PC-3 (cell line): ENCODE measurements around the gene LONRF3.

ENCODE experiments used
- EZH2 ChIP-seq: fragments of 300-600 bp; sonication (generic); IDR thresholded peaks from one replicate; pipeline ENCODE4 v1.6.1; 2017; ENCODE audit warnings: antibody characterized with exemption, mild to moderate bottlenecking, low read length; ENCODE audit not compliant: unreplicated experiment
- EZH2phosphoT487 ChIP-seq: fragments of 300-600 bp; sonication (generic); IDR thresholded peaks from 2 replicates; pipeline ENCODE4 v1.6.1; 2018; ENCODE audit warnings: mild to moderate bottlenecking, antibody characterized with exemption, low read length, borderline replicate concordance
- TF ChIP-seq, protein P1 (sequence below): fragments of 300-600 bp; sonication (generic); conservative IDR thresholded peaks from 2 replicates; pipeline ENCODE4 v1.5.1; 2017; ENCODE audit warnings: antibody characterized with exemption, low read depth, mild to moderate bottlenecking, low read length

DNA sequence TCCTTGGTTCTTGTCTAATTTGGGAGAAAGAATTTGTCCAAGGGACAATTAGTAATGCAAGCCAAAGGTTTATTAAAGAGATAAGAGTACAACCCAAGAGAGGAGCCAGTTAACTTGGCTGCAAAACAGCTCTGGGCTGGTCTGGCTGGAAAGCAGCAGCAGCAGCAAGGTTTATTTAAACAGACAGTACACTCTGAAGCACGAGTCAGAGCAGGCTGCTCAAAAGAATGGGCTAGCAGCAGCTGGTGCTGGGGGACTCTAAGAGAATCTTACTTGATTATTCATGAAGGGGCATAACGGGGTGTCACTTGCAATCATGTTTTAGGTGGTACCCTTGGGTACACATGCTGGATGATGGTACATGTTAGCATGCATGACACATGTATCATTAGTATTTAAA lies 81.3 kb downstream of the LONRF3 start:
- TF ChIP-seq, protein P1, sequence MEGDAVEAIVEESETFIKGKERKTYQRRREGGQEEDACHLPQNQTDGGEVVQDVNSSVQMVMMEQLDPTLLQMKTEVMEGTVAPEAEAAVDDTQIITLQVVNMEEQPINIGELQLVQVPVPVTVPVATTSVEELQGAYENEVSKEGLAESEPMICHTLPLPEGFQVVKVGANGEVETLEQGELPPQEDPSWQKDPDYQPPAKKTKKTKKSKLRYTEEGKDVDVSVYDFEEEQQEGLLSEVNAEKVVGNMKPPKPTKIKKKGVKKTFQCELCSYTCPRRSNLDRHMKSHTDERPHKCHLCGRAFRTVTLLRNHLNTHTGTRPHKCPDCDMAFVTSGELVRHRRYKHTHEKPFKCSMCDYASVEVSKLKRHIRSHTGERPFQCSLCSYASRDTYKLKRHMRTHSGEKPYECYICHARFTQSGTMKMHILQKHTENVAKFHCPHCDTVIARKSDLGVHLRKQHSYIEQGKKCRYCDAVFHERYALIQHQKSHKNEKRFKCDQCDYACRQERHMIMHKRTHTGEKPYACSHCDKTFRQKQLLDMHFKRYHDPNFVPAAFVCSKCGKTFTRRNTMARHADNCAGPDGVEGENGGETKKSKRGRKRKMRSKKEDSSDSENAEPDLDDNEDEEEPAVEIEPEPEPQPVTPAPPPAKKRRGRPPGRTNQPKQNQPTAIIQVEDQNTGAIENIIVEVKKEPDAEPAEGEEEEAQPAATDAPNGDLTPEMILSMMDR = no peak
- no peak for TF ChIP-seq EZH2phosphoT487
- no peak for TF ChIP-seq EZH2
